DND-41 (cell line): Measurements from ENCODE around the gene ZNF550.
"Not testable (repeated sequence)": the region's sequence is repeated elsewhere in the genome, so short reads cannot be mapped to it uniquely, and the experiment has no call there.

Experiments used
- EZH2 ChIP-seq: IDR thresholded peaks from 3 replicates; pipeline ENCODE4 v1.6.1; 2012; ENCODE audit warnings: borderline replicate concordance, low read depth, mild to moderate bottlenecking, moderate library complexity, low read length, inconsistent platforms; ENCODE audit not compliant: severe bottlenecking
- TF ChIP-seq, protein P1 (sequence below): IDR thresholded peaks from 2 replicates; pipeline ENCODE4 v1.5.1; 2012; ENCODE audit warnings: borderline replicate concordance, low read length, moderate library complexity, mild to moderate bottlenecking; ENCODE audit not compliant: poor library complexity, severe bottlenecking; ENCODE audit errors: extremely low read depth

DNA sequence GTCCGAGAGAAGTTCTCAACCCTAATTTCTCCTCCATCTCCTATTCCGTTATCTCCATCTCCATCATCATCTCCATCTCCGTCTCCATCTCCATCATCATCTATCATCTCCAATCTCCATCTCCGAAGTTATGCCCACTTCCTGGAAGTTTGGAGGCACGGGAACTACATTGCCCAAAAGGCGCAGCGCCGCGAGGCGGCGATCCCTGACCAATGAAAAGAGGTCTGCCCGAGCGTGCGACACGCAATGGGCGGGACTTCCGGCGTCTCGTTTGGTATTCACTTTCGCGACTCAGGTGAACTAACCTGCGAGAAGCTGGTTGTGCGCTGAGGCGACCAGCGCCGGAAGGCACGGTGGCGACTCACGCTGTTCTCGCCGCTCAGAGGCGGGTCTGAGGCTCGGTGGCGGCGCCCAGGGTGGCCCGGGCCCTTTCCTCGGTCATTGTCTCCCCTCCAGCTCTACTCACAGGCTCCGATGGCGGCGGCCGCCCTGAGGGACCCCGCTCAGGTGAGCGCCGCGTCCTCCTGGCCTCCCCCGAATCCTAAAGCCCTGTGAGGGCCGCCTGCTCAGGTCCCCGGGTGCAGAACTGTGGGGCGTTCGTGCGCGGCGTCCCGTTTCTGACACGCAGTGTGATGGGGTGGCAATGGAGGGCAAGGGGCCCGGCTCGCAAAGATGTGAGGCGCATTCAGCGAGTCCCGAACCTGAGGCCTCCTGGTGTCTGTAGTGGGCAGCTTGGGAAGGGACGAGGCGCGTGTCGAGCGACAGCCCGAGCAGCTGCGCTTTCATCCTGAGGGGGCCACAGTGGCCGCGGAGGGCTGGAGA is 72.0 kb downstream of the ZNF550 start, which contains the start of gene ZNF419:
- TF ChIP-seq, protein P1, sequence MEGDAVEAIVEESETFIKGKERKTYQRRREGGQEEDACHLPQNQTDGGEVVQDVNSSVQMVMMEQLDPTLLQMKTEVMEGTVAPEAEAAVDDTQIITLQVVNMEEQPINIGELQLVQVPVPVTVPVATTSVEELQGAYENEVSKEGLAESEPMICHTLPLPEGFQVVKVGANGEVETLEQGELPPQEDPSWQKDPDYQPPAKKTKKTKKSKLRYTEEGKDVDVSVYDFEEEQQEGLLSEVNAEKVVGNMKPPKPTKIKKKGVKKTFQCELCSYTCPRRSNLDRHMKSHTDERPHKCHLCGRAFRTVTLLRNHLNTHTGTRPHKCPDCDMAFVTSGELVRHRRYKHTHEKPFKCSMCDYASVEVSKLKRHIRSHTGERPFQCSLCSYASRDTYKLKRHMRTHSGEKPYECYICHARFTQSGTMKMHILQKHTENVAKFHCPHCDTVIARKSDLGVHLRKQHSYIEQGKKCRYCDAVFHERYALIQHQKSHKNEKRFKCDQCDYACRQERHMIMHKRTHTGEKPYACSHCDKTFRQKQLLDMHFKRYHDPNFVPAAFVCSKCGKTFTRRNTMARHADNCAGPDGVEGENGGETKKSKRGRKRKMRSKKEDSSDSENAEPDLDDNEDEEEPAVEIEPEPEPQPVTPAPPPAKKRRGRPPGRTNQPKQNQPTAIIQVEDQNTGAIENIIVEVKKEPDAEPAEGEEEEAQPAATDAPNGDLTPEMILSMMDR: not testable (repeated sequence)
- not testable (repeated sequence) for TF ChIP-seq EZH2
